ENCODE results near the gene PPP2R2C.

PPP2R2C gene

DNA sequence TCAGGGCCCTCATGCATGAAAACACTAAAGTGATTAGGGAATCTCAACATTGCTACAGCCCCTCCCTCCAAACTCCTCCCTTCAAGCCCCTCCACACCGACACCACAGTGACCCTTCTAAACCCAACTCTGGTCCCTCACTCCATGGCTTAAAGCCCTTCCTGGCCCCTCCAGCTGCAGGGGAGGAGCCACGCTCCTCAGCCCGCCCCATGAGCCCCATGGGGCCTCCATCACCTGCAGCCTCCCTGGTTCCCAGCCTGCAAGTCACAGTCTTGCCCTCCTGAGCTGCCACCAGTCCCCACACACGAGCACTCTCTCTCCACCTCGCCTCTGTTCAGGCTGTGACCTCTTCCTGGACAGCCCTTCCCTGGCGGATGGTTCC lies 31.2 kb downstream of the PPP2R2C start:
- H3K36me3 ChIP-seq (ENCODE audit: insufficient read depth, low read length): no peaks in the 10 kb centered on the region
- no peak overlapping the region for H3K4me2 ChIP-seq (ENCODE audit: low read depth, low read length, poor library complexity, severe bottlenecking)
- no peaks in the 10 kb centered on the region for H3K4me1 ChIP-seq (ENCODE audit: insufficient read depth, low read length, poor library complexity, severe bottlenecking)
- no peak for TF ChIP-seq EZH2phosphoT487 (IDR thresholded peaks at IDR 0.05; ENCODE audit: borderline replicate concordance)
- TF ChIP-seq, protein P1, sequence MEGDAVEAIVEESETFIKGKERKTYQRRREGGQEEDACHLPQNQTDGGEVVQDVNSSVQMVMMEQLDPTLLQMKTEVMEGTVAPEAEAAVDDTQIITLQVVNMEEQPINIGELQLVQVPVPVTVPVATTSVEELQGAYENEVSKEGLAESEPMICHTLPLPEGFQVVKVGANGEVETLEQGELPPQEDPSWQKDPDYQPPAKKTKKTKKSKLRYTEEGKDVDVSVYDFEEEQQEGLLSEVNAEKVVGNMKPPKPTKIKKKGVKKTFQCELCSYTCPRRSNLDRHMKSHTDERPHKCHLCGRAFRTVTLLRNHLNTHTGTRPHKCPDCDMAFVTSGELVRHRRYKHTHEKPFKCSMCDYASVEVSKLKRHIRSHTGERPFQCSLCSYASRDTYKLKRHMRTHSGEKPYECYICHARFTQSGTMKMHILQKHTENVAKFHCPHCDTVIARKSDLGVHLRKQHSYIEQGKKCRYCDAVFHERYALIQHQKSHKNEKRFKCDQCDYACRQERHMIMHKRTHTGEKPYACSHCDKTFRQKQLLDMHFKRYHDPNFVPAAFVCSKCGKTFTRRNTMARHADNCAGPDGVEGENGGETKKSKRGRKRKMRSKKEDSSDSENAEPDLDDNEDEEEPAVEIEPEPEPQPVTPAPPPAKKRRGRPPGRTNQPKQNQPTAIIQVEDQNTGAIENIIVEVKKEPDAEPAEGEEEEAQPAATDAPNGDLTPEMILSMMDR (conservative IDR thresholded peaks at IDR 0.05; ENCODE audit: low read length): no peak
- no peak overlapping the region for H2AFZ ChIP-seq (ENCODE audit: low read length)
- no peaks in the 10 kb centered on the region for H3F3A ChIP-seq (ENCODE audit: low read depth)
- H3K79me2 ChIP-seq (ENCODE audit: insufficient read depth, low read length): no peaks in the 10 kb centered on the region
- no peaks in the 10 kb centered on the region for H4K20me1 ChIP-seq (ENCODE audit: insufficient read depth, low read length, poor library complexity, severe bottlenecking)
- H3K4me3 ChIP-seq (ENCODE audit: low read length, poor library complexity, severe bottlenecking): no peak overlapping the region
- H3K27me3 ChIP-seq (ENCODE audit: insufficient read depth, low read length, poor library complexity, severe bottlenecking): no peaks in the 10 kb centered on the region
- no peaks in the 10 kb centered on the region for H3K9me3 ChIP-seq (ENCODE audit: insufficient read depth, low read depth, low read length)
- no peaks in the 10 kb centered on the region for H3K9me2 ChIP-seq (replicated peaks; ENCODE audit: low read depth, low read length)
- no peak overlapping the region for H3K9ac ChIP-seq (ENCODE audit: low read depth, low read length, poor library complexity, severe bottlenecking)

DNA sequence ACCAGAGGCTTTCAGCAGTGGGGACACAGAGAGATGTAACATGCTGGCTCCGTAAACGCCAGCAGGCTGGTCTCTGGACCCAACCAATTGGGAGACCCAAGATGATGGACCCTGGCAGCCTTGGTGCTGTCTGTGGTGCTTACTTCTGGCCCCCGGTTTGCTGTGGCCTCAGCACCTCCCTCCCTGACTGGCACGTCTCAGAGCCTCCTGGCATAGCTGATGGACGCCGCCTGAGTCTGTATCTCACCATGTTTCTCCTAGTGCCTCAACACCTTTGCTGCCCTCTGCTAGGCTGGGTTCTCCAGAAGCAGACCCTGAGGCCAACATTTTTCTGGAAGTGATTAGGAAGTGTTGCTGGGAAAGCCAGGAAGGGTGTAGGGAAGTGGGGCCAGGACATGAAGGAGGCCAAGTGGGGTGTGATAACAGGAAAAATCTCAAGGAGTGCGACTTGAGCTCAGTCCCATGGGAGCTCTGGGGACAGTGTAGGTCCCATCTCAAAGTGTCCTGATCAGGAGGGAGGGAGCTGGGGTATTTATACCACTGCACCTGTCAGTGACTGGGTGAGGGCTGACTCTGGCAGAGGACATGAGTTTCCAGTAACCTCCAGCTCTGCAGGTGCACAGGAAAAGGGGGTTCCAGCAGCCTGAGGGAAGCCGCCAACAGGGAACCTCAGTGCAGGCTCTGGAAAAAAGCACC lies 31.8 kb downstream of the PPP2R2C start:
- H2AFZ ChIP-seq (ENCODE audit: low read length): no peak overlapping the region
- H3K79me2 ChIP-seq (ENCODE audit: insufficient read depth, low read length): no peaks in the 10 kb centered on the region
- no peaks in the 10 kb centered on the region for H4K20me1 ChIP-seq (ENCODE audit: insufficient read depth, low read length, poor library complexity, severe bottlenecking)
- H3K4me1 ChIP-seq (ENCODE audit: insufficient read depth, low read length, poor library complexity, severe bottlenecking): no peaks in the 10 kb centered on the region
- H3K36me3 ChIP-seq (ENCODE audit: insufficient read depth, low read length): no peaks in the 10 kb centered on the region
- no peak overlapping the region for H3K9ac ChIP-seq (ENCODE audit: low read depth, low read length, poor library complexity, severe bottlenecking)
- H3K27me3 ChIP-seq (ENCODE audit: insufficient read depth, low read length, poor library complexity, severe bottlenecking): no peaks in the 10 kb centered on the region
- H3K4me3 ChIP-seq (ENCODE audit: low read length, poor library complexity, severe bottlenecking): no peak overlapping the region
- H3F3A ChIP-seq (ENCODE audit: low read depth): no peaks in the 10 kb centered on the region
- TF ChIP-seq EZH2phosphoT487 (IDR thresholded peaks at IDR 0.05; ENCODE audit: borderline replicate concordance): no peak
- TF ChIP-seq, protein P1 (conservative IDR thresholded peaks at IDR 0.05; ENCODE audit: low read length): no peak
- H3K4me2 ChIP-seq (ENCODE audit: low read depth, low read length, poor library complexity, severe bottlenecking): no peak overlapping the region
- H3K9me3 ChIP-seq (ENCODE audit: insufficient read depth, low read depth, low read length): peaks cover 2% of the 10 kb centered on the region; the same call in 1 of the 2 replicates
- H3K9me2 ChIP-seq (replicated peaks; ENCODE audit: low read depth, low read length): no peaks in the 10 kb centered on the region

DNA sequence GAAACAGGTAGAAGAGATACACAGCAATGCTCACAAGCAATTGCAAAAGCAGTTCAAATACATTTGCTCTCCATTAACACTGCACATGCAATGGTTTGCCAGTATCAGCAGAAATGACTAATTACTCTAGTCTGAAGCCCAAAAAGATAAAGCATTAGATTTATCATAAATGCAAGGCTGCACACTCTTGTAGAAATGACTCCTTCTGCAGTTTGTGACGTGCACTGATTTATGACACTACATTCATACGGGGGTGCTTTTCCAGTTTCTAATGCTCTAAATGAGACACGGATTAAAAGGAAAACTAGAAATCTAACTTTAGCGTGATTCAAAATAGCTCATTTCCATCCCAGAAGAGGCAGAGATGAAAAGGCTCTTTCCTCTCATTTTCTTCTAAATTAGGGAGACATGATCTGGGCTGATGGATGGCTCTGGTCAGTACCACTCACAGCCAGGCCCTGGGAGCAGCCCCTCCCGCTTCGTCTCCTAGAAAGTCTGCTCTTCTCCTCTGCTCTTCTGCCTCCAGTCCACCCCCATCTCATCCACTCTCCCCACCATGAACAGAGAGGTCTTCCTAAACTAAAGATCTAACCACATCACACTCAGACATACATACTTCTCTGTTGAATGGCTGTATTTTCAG lies 33.2 kb downstream of the PPP2R2C start:
- Histone ChIP-seq H4K20me1 (ENCODE audit: insufficient read depth, low read length, poor library complexity, severe bottlenecking) (no peaks in the 10 kb centered on the region), H3K9me3 (ENCODE audit: insufficient read depth, low read depth, low read length) (peaks cover 8% of the 10 kb centered on the region; the same call in 1 of the 2 replicates), H3K27me3 (ENCODE audit: insufficient read depth, low read length, poor library complexity, severe bottlenecking) (no peaks in the 10 kb centered on the region), H3K4me3 (ENCODE audit: low read length, poor library complexity, severe bottlenecking) (no peak overlapping the region), H3K4me2 (ENCODE audit: low read depth, low read length, poor library complexity, severe bottlenecking) (no peak overlapping the region), H3F3A (ENCODE audit: low read depth) (no peaks in the 10 kb centered on the region), H3K36me3 (ENCODE audit: insufficient read depth, low read length) (no peaks in the 10 kb centered on the region), H3K9me2 (replicated peaks; ENCODE audit: low read depth, low read length) (no peaks in the 10 kb centered on the region), H3K4me1 (ENCODE audit: insufficient read depth, low read length, poor library complexity, severe bottlenecking) (no peaks in the 10 kb centered on the region), H2AFZ (ENCODE audit: low read length) (no peak overlapping the region), H3K9ac (ENCODE audit: low read depth, low read length, poor library complexity, severe bottlenecking) (no peak overlapping the region), H3K79me2 (ENCODE audit: insufficient read depth, low read length) (no peaks in the 10 kb centered on the region)
- TF ChIP-seq EZH2phosphoT487 (IDR thresholded peaks at IDR 0.05; ENCODE audit: borderline replicate concordance): no peak
- TF ChIP-seq, protein P1 (conservative IDR thresholded peaks at IDR 0.05; ENCODE audit: low read length): no peak
